HepG2 (cell line): ENCODE data around the gene KPNB1. TPM values are rescaled to one million over a fixed set of nuclear protein-coding genes. Genes with fewer than 3 reads are reported as not detected.
A peak's percentile ranks its signal among the peaks of the same experiment; 100 is the strongest.

Source experiments
- ASH2L ChIP-seq: fragments of 300-600, 200-600 bp; sonication (generic); IDR thresholded peaks from 2 replicates; pipeline ENCODE4 v1.7.0; 2017; ENCODE audit warnings: low read depth, mild to moderate bottlenecking, moderate library complexity, mixed read lengths, low read length; ENCODE audit not compliant: insufficient read length
- EED ChIP-seq: sonication (generic); formaldehyde crosslinking; IDR thresholded peaks from 2 replicates; pipeline ENCODE4 v1.5.0; 2020; ENCODE audit warnings: mild to moderate bottlenecking, missing genetic modification reagents
- GABPB1 ChIP-seq: IDR thresholded peaks from 2 replicates; pipeline ENCODE4 v1.6.1; 2016; ENCODE audit warnings: mild to moderate bottlenecking, missing genetic modification reagents, moderate library complexity, missing compliant biosample characterization
- GATA4 ChIP-seq: sonication (generic); IDR thresholded peaks from 2 replicates; pipeline ENCODE4 v1.6.1; 2016; ENCODE audit warnings: antibody characterized with exemption, low read depth, borderline replicate concordance
- GATAD1 ChIP-seq: IDR thresholded peaks from 2 replicates; pipeline ENCODE4 v1.6.1; 2016; ENCODE audit warnings: missing genetic modification reagents, missing compliant biosample characterization
- GTF3A ChIP-seq: sonication (generic); formaldehyde crosslinking; conservative IDR thresholded peaks from 2 replicates; pipeline ENCODE4 v1.4.0; 2020; ENCODE audit warnings: mild to moderate bottlenecking, missing genetic modification reagents
- MAF1 ChIP-seq: sonication (generic); formaldehyde crosslinking; IDR thresholded peaks from 2 replicates; pipeline ENCODE4 v1.5.0; 2020; ENCODE audit warnings: missing genetic modification reagents, borderline replicate concordance
- MTA1 ChIP-seq: sonication (generic); formaldehyde crosslinking; IDR thresholded peaks from 2 replicates; pipeline ENCODE4 v1.4.0; 2020; ENCODE audit warnings: missing genetic modification reagents, mild to moderate bottlenecking, borderline replicate concordance
- SALL1 ChIP-seq: sonication (generic); formaldehyde crosslinking; IDR thresholded peaks from 2 replicates; pipeline ENCODE4 v1.8.0; 2022; ENCODE audit warnings: mild to moderate bottlenecking, missing genetic modification reagents
- SAP130 ChIP-seq: IDR thresholded peaks from 2 replicates; pipeline ENCODE4 v1.6.1; 2016; ENCODE audit warnings: low read depth
- SRY ChIP-seq: sonication (generic); formaldehyde crosslinking; IDR thresholded peaks from 2 replicates; pipeline ENCODE4 v1.8.0; 2022; ENCODE audit warnings: mild to moderate bottlenecking, missing genetic modification reagents
- ZFP36 ChIP-seq: fragments of 150-350 bp; IDR thresholded peaks from 2 replicates; pipeline ENCODE4 v1.6.1; 2018; ENCODE audit warnings: borderline replicate concordance, low read length, low read depth; ENCODE audit not compliant: partially characterized antibody
- ZFX ChIP-seq: sonication (generic); formaldehyde crosslinking; IDR thresholded peaks from 2 replicates; pipeline ENCODE4 v1.4.0; 2020; ENCODE audit warnings: mild to moderate bottlenecking, low read depth, missing genetic modification reagents, moderate library complexity
- ZNF24 ChIP-seq: fragments of 450-650 bp; IDR thresholded peaks from 2 replicates; pipeline ENCODE4 v1.6.1; 2017; ENCODE audit warnings: antibody characterized with exemption, mild to moderate bottlenecking
- ZNF329 ChIP-seq: sonication (generic); formaldehyde crosslinking; IDR thresholded peaks from 2 replicates; pipeline ENCODE4 v1.9.0; 2021; ENCODE audit warnings: low read depth, mild to moderate bottlenecking, missing genetic modification reagents
- ZNF431 ChIP-seq: sonication (generic); formaldehyde crosslinking; IDR thresholded peaks from 2 replicates; pipeline ENCODE4 v1.9.0; 2022; ENCODE audit warnings: missing genetic modification reagents, low read depth, mild to moderate bottlenecking, borderline replicate concordance
- ZNF790 ChIP-seq: sonication (generic); formaldehyde crosslinking; IDR thresholded peaks from 2 replicates; pipeline ENCODE4 v1.8.0; 2022; ENCODE audit warnings: missing genetic modification reagents, mild to moderate bottlenecking, borderline replicate concordance
- polyA plus RNA-seq, 8 experiments: library from polyadenylated mRNA; depleted of rRNA in 3 of 8; stranded (reverse) in 7 of 8; unstranded in 1 of 8; fragments of >200 nt; fragmentation: Illumina TruSeq in 4 of 8; extraction: Trizol in 4 of 8; gene quantifications; 2 replicates each; pipeline versions ENCODE4 v1.2.1 to v1.2.3, GENCODE V29; 2011 to 2016; ENCODE audit warnings: low read depth in 4 of 8, missing spikeins in 1 of 8, mixed read lengths in 1 of 8; ENCODE audit not compliant: insufficient read depth in 1 of 8
- total RNA-seq, 5 experiments: library from RNA; depleted of rRNA; stranded (reverse); fragments of >200 nt; fragmentation: Illumina TruSeq; extraction: Trizol; gene quantifications; 2 replicates each; pipeline ENCODE4 v1.2.3, GENCODE V29; 2016; ENCODE audit warnings: low read depth in 1 of 5
- TF ChIP-seq, protein P1 (sequence below), 2 experiments: sonication (generic) in 1 of 2; formaldehyde crosslinking in 1 of 2; IDR thresholded peaks; 2 replicates each; pipeline versions ENCODE4 v1.4.0 to v1.6.1; 2018 to 2020; ENCODE audit warnings: missing genetic modification reagents in 2 of 2, borderline replicate concordance in 1 of 2, low read depth in 1 of 2, mild to moderate bottlenecking in 1 of 2, missing biosample characterization in 1 of 2
- TF ChIP-seq, protein P2 (sequence below): sonication (generic); formaldehyde crosslinking; IDR thresholded peaks from one replicate; pipeline ENCODE4 v1.5.1; 2020; ENCODE audit warnings: mild to moderate bottlenecking, missing genetic modification reagents; ENCODE audit errors: not compliant biosample characterization

The KPNB1 gene
- total and polyA plus RNA-seq, 2 of the 13 experiments (the other 11 are each of a cell fraction or from before 2014, with no cell fraction given) = 164 to 424 TPM

DNA sequence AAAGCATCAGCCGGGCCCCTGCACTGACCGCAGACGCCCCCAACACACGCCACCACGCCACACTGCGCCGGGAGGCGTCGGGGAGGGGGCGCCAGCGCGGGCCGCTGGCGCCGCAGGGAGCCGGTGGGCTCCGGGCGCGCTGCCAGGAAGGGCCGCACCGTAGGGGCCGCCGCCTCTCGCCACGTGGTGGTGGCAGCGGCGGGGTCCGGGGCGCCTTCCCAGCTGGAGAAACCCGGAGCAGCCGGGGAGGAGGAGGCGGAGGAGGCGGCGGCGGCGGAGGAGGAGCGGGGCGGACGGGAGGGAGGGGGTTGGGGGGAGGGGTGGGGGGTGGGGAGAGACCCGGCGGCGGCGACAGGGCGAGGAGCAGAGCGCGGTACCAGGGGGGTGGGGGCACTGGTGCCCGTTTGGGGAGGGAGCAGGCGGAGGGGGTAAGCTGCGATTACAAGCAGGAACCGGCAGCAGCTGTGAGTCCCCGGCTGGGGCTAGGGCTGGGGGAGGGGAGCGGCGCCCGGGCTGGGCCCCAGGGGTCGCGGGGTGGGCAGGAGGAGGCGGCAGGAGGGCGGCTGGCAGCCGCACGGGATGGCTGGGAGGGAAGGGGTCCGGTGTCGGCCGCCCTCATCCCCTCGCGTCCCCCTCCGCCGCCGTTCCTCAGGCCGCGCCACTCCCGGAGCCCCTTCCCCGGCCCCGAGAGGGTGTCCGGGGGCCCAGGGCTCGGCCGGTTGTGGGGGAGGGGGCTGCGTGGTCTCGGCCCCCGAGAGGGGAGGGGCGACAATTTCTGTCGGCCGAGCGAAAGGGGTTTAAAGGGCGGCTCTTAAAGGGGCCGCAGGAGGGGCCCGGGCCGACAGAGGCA lies 44.2 kb downstream of the KPNB1 start, which contains the start of gene TBKBP1 (continued):
- TF ChIP-seq, protein P1, sequence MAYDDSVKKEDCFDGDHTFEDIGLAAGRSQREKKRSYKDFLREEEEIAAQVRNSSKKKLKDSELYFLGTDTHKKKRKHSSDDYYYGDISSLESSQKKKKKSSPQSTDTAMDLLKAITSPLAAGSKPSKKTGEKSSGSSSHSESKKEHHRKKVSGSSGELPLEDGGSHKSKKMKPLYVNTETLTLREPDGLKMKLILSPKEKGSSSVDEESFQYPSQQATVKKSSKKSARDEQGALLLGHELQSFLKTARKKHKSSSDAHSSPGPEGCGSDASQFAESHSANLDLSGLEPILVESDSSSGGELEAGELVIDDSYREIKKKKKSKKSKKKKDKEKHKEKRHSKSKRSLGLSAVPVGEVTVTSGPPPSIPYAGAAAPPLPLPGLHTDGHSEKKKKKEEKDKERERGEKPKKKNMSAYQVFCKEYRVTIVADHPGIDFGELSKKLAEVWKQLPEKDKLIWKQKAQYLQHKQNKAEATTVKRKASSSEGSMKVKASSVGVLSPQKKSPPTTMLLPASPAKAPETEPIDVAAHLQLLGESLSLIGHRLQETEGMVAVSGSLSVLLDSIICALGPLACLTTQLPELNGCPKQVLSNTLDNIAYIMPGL (CRISPR knock-in tag; IDR thresholded peaks at IDR 0.05; ENCODE audit: borderline replicate concordance in 1 of 2, low read depth in 1 of 2) = 0 out of 4 replicates have a peak, but pooled peaks of 1 of the 2 experiments have one; percentile 37
- no peak for TF ChIP-seq GATA4
- no peak for TF ChIP-seq ASH2L
- TF ChIP-seq, protein P2, sequence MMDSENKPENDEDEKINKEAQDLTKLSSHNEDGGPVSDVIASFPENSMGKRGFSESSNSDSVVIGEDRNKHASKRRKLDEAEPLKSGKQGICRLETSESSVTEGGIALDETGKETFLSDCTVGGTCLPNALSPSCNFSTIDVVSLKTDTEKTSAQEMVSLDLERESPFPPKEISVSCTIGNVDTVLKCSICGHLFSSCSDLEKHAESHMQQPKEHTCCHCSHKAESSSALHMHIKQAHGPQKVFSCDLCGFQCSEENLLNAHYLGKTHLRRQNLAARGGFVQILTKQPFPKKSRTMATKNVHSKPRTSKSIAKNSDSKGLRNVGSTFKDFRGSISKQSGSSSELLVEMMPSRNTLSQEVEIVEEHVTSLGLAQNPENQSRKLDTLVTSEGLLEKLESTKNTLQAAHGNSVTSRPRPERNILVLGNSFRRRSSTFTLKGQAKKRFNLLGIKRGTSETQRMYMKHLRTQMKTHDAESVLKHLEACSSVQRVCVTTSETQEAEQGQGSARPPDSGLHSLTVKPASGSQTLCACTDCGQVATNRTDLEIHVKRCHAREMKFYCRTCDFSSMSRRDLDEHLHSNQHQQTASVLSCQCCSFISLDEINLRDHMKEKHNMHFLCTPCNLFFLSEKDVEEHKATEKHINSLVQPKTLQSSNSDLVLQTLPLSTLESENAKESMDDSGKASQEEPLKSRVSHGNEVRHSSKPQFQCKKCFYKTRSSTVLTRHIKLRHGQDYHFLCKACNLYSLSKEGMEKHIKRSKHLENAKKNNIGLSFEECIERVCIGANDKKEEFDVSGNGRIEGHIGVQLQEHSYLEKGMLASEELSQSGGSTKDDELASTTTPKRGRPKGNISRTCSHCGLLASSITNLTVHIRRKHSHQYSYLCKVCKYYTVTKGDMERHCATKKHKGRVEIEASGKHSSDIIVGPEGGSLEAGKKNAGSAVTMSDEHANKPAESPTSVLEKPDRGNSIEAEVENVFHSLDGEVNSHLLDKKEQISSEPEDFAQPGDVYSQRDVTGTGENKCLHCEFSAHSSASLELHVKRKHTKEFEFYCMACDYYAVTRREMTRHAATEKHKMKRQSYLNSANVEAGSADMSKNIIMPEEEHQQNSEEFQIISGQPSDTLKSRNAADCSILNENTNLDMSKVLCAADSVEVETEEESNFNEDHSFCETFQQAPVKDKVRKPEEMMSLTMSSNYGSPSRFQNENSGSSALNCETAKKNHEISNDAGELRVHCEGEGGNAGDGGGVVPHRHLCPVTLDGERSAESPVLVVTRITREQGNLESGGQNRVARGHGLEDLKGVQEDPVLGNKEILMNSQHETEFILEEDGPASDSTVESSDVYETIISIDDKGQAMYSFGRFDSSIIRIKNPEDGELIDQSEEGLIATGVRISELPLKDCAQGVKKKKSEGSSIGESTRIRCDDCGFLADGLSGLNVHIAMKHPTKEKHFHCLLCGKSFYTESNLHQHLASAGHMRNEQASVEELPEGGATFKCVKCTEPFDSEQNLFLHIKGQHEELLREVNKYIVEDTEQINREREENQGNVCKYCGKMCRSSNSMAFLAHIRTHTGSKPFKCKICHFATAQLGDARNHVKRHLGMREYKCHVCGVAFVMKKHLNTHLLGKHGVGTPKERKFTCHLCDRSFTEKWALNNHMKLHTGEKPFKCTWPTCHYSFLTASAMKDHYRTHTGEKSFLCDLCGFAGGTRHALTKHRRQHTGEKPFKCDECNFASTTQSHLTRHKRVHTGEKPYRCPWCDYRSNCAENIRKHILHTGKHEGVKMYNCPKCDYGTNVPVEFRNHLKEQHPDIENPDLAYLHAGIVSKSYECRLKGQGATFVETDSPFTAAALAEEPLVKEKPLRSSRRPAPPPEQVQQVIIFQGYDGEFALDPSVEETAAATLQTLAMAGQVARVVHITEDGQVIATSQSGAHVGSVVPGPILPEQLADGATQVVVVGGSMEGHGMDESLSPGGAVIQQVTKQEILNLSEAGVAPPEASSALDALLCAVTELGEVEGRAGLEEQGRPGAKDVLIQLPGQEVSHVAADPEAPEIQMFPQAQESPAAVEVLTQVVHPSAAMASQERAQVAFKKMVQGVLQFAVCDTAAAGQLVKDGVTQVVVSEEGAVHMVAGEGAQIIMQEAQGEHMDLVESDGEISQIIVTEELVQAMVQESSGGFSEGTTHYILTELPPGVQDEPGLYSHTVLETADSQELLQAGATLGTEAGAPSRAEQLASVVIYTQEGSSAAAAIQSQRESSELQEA (CRISPR knock-in tag) = no peak
- peak; percentile 63 for TF ChIP-seq GABPB1 (CRISPR knock-in tag)
- no peak for TF ChIP-seq MTA1 (CRISPR knock-in tag)
- TF ChIP-seq GTF3A = no peak
- no peak for TF ChIP-seq SRY (CRISPR knock-in tag)
- peak; percentile 38; the same call in 1 of the 2 replicates for TF ChIP-seq SALL1 (CRISPR knock-in tag)
- TF ChIP-seq ZFX (CRISPR knock-in tag) = peak; percentile 54
- no peak for TF ChIP-seq ZNF431 (CRISPR knock-in tag)
- no peak for TF ChIP-seq MAF1 (CRISPR knock-in tag)
- no peak for TF ChIP-seq ZNF790 (CRISPR knock-in tag)
- no peak for TF ChIP-seq ZNF24
- no peak for TF ChIP-seq ZNF329 (CRISPR knock-in tag)
- TF ChIP-seq EED = no peak
- no peak for TF ChIP-seq SAP130 (CRISPR knock-in tag)
- no peak for TF ChIP-seq ZFP36
- TF ChIP-seq GATAD1 (CRISPR knock-in tag) = no peak
